ENCODE data around the gene IL31. TPM values are rescaled to one million over a fixed set of nuclear protein-coding genes. Genes with fewer than 3 reads are reported as not detected.

IL31 gene
- total RNA-seq, 2 donors from 2014 or later: not detected

DNA sequence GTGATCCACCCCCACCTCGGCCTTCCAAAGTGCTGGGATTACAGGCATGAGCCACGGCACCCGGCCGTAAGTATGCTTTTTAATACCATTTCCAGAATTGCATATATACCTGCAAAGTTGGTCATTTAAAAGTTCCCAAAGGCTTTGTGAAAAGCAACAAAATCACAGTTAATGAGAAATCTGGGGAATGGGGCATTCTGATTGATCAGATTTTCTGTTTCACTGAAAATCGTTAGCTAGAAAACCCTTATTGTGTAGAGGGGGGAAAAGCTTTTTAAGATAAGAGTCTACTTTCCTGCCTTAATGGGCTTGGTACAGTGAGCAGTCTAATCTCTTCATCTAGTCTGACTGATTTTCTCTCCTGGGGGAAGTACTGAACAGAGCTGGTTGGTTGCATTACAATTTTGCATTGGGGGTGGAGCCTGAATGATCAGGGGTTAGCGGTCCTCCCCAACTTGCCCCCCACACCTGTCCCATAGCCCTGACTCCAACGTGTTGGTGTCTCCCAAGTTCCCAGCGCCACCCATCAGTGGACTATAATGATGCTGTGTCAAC is 23.8 kb downstream of the IL31 start:
- 64% methylated on average over 8 of the region's 8 CpGs for WGBS
- H3K4me1 ChIP-seq (replicated peaks): peaks cover 3% of the 10 kb centered on the region
- no peak overlapping the region for H3K27ac ChIP-seq
- no peaks in the 10 kb centered on the region for H3K27me3 ChIP-seq (replicated peaks; ENCODE audit: insufficient read depth)
- H3K4me3 ChIP-seq: no peak overlapping the region
- DNase-seq (ENCODE audit: low spot score): no peak
- no peaks in the 10 kb centered on the region for H3K36me3 ChIP-seq
- no peaks in the 10 kb centered on the region for H3K9me3 ChIP-seq
- TF ChIP-seq, protein P1, sequence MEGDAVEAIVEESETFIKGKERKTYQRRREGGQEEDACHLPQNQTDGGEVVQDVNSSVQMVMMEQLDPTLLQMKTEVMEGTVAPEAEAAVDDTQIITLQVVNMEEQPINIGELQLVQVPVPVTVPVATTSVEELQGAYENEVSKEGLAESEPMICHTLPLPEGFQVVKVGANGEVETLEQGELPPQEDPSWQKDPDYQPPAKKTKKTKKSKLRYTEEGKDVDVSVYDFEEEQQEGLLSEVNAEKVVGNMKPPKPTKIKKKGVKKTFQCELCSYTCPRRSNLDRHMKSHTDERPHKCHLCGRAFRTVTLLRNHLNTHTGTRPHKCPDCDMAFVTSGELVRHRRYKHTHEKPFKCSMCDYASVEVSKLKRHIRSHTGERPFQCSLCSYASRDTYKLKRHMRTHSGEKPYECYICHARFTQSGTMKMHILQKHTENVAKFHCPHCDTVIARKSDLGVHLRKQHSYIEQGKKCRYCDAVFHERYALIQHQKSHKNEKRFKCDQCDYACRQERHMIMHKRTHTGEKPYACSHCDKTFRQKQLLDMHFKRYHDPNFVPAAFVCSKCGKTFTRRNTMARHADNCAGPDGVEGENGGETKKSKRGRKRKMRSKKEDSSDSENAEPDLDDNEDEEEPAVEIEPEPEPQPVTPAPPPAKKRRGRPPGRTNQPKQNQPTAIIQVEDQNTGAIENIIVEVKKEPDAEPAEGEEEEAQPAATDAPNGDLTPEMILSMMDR (IDR thresholded peaks at IDR 0.05): no peak
- TF ChIP-seq POLR2AphosphoS5 (IDR thresholded peaks at IDR 0.05) (no peak), POLR2A (IDR thresholded peaks at IDR 0.05) (no peak)
- intact Hi-C loops (cut with DNase I): no loop called here

DNA sequence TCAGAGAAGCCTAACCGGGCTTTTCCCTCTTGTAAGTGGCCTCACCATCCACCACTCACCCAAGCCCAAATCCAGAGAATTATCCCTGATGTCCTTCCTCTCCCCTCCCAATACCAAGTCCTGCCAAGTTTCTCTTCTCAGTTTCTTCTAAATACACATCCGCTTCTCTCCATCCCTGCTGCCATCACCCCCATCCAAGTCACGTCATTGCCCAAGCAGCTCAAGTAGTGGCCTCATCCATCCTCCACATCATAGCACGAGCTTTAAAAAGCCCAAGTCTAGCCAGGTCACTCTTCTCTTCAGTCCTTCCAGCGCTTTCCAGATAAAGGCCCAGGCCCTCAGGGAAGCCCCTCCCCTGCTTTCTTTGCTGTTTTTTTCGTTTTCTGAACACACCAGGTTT is 25.4 kb downstream of the IL31 start:
- Histone ChIP-seq H3K4me3 (no peak overlapping the region), H3K27ac (no peak overlapping the region), H3K9me3 (no peaks in the 10 kb centered on the region), H3K4me1 (replicated peaks) (peaks cover 3% of the 10 kb centered on the region), H3K27me3 (replicated peaks; ENCODE audit: insufficient read depth) (no peaks in the 10 kb centered on the region), H3K36me3 (no peaks in the 10 kb centered on the region)
- no peak for TF ChIP-seq POLR2AphosphoS5 (IDR thresholded peaks at IDR 0.05)
- TF ChIP-seq, protein P1 (IDR thresholded peaks at IDR 0.05): no peak
- 68% methylated on average over 6 of the region's 6 CpGs for WGBS
- intact Hi-C loops (cut with DNase I): no loop called here
- DNase-seq (ENCODE audit: low spot score): no peak

DNA sequence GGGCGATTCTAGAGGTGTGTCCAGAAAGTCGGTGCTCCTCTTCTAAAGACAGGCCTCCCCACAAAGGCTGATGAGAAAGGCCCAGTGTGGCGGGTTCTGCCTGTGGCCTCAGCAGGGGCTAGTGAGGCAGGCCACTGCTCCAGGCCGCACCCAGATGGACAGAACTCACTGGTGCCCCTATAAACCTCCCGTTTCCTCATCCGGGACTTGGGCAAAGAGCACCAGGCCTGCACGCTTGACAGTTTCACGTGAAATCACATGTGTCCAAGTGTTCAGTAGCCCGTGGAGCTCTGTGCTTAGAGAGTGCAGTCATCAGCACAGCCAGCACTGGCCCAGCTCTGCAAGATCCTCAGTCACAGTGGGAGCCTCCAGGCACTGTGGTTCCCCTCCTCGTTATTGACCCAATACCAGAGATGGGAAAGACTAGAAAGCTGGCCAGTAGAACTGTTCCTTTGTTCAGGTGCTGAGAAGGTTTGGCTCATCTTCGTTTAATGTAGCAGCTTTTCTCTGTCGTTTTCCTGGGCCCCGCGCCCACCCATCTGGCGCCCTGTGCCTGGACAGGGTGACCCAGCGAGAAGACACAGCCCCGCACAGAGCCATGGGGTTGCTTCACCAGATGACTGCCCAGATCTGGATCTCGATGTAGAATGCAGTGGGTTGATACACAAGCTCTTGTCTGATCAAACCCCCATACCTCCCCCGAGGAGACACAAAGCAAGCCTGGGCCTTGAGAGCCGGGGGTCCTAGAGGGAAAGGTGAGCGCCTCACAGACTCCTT is 26.3 kb downstream of the IL31 start:
- H3K36me3 ChIP-seq: peaks cover 3% of the 10 kb centered on the region in 2 donors
- TF ChIP-seq, protein P1 (IDR thresholded peaks at IDR 0.05): no peak
- TF ChIP-seq POLR2A (IDR thresholded peaks at IDR 0.05): no peak
- TF ChIP-seq POLR2AphosphoS5 (IDR thresholded peaks at IDR 0.05): no peak
- H3K27ac ChIP-seq: no peak overlapping the region
- 80% methylated on average over 21 of the region's 21 CpGs for WGBS
- H3K9me3 ChIP-seq: no peaks in the 10 kb centered on the region
- H3K4me1 ChIP-seq (replicated peaks): peaks cover 3% of the 10 kb centered on the region
- no peaks in the 10 kb centered on the region for H3K27me3 ChIP-seq (replicated peaks; ENCODE audit: insufficient read depth)
- no peak overlapping the region for H3K4me3 ChIP-seq
- no peak for DNase-seq (ENCODE audit: low spot score)
- intact Hi-C loops (cut with DNase I): no loop called here

DNA sequence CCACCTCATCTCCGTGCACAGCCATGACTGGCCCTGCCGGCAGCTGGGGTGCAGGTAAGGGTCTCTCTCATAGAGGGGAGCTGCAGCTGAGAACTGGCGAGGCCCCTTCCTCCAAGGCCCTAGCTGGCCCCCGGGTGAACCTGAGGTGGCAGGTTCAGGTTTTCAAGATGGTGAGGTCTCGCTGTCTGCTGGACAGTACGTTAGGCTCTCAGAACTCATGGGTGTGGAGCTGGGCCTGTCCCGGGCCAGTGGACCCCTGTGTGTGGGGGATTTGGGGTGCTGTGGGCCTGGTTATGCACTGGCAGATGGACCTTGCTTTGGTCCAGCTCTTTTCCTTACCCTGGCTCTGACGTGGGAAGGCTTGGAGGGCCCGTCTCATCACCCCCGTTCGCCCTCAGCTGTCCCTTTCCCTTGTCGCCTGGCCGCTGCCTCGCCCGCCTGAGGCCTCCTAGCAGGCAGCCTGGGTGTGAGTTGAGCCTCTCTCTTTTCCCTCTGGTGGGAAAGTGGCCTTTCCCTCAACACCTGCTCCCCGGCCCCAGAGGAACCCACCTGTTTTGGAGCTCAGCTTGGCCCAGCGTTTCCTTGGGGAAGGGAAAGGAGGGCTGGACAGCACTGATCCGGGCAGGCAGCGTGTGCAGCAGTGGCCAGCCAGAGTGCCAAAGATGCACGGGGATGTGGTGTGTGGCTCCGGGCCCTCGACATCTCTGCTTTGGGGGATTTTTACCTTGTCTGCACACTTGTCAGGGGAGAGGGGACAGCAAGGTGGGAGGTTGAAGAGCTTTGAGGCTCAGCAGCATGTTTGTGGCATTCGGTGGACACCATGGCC is 28.3 kb downstream of the IL31 start:
- intact Hi-C loops (cut with DNase I): no loop called here
- no peak overlapping the region for H3K27ac ChIP-seq
- no peak overlapping the region for H3K4me3 ChIP-seq
- 85% methylated on average over 23 of the region's 23 CpGs for WGBS
- no peak for DNase-seq (ENCODE audit: low spot score)
- H3K27me3 ChIP-seq (replicated peaks; ENCODE audit: insufficient read depth): no peaks in the 10 kb centered on the region
- H3K4me1 ChIP-seq (replicated peaks): no peaks in the 10 kb centered on the region
- H3K9me3 ChIP-seq: no peaks in the 10 kb centered on the region
- H3K36me3 ChIP-seq: peaks cover 3 to 15% of the 10 kb centered on the region in 2 donors
- no peak for TF ChIP-seq POLR2A (IDR thresholded peaks at IDR 0.05)
- TF ChIP-seq, protein P1 (IDR thresholded peaks at IDR 0.05): no peak
- no peak for TF ChIP-seq POLR2AphosphoS5 (IDR thresholded peaks at IDR 0.05)

All from prostate gland (tissue), 2 donors.